ENCODE measurements around the gene ZNF500. TPM values are rescaled to one million over a fixed set of nuclear protein-coding genes. Genes with fewer than 3 reads are reported as not detected.

The ZNF500 gene
- total and polyA plus RNA-seq, 2 donors (not counting 1 experiment from before 2014, with no cell fraction given) = 12.0 to 26.5 TPM

- Mint-ChIP-seq H3K9me3 (ENCODE audit: insufficient read depth) (no peaks in the 10 kb centered on the region), H3K4me3 (no peak overlapping the region), H3K27ac (no peak overlapping the region), H3K27me3 (no peaks in the 10 kb centered on the region), H3K4me1 (peaks cover 12% of the 10 kb centered on the region)
- H4K20me1 ChIP-seq (ENCODE audit: control insufficient read depth, insufficient read depth, low read length, poor library complexity, severe bottlenecking) = no peaks in the 10 kb centered on the region
- H3K79me2 ChIP-seq (ENCODE audit: control insufficient read depth, insufficient read depth, low read length) = no peaks in the 10 kb centered on the region
- H3K9me3 ChIP-seq (ENCODE audit: control extremely low read depth in 1 of 3, control insufficient read depth in 2 of 3, insufficient read depth in 1 of 3, low read length in 2 of 3) = no peaks in the 10 kb centered on the region
- H3K4me3 ChIP-seq (ENCODE audit: control extremely low read depth in 1 of 5, extremely low read depth in 1 of 5, insufficient read depth in 1 of 5, low read depth in 2 of 5, low read length in 4 of 5) = no peak overlapping the region
- no peak overlapping the region for H3K27ac ChIP-seq (ENCODE audit: low read length in 2 of 2)
- peaks cover 2 to 28% of the 10 kb centered on the region in 2 experiments for H3K36me3 ChIP-seq (replicated peaks in 1 of 2; ENCODE audit: control extremely low read depth in 1 of 2, control insufficient read depth in 1 of 2, extremely low read depth in 1 of 2, insufficient read depth in 2 of 2, low read length in 1 of 2)
- no peak overlapping the region for H3K4me2 ChIP-seq (replicated peaks; ENCODE audit: low read depth, low read length, poor library complexity, severe bottlenecking)
- POLR2A ChIA-PET = interaction anchor here (0.7 kb wide), 1 partner anchor 235 kb away, joined by 6 read pairs; the partner anchor contains the start of gene SEC14L5
- intact Hi-C loops (cut with micrococcal nuclease) = no loop called here
- no peak for TF ChIP-seq EZH2 (IDR thresholded peaks at IDR 0.05; ENCODE audit: borderline replicate concordance, insufficient read depth, low read depth, low read length, poor library complexity, severe bottlenecking)
- ATAC-seq (ENCODE audit: low read depth) = no peak
- CTCF ChIA-PET = no interaction called here
- no peak for DNase-seq
- no peak overlapping the region for H2AFZ ChIP-seq (ENCODE audit: insufficient read depth, low read depth, low read length, poor library complexity, severe bottlenecking)
- H3K9ac ChIP-seq (ENCODE audit: low read length) = no peak overlapping the region
- no peaks in the 10 kb centered on the region for H3K27me3 ChIP-seq (replicated peaks in 1 of 4; ENCODE audit: control extremely low read depth in 1 of 4, control insufficient read depth in 3 of 4, insufficient read depth in 4 of 4, low read length in 3 of 4)
- WGBS (ENCODE audit: insufficient coverage) = 95% methylated on average over 6 of the region's 14 CpGs
- H3K4me1 ChIP-seq (ENCODE audit: control insufficient read depth in 2 of 2, insufficient read depth in 2 of 2, low read length in 2 of 2) = peaks cover 0 to 9% of the 10 kb centered on the region in 2 donors
Observed at GRCh38 chr16:4723071-4723767, 43.7 kb downstream of the ZNF500 start.

DNA sequence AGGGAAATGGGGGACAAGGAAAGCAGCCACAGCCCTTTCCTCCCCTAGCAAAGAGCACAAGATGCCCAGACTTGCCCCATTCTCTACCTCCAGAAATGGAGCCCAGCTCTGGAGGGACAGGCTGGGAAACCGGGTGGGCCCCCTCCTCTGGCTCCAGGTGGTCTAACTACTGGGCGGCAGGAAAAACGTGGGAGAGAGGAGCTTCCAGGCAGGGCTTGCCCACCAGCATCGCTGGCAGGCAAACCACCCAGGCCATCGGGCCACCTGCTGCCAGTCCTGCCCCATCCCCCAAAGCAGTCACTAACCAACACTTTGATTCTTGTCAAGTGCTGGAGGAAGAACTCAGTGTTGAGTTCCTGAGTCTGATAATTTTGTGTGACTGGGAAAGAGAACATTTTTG is 48.5 kb downstream of the ZNF500 start:
- CTCF ChIA-PET = no interaction called here

More for the DNA sequence above, 48.5 kb downstream of the ZNF500 start:
- TF ChIP-seq CTCF (IDR thresholded peaks at IDR 0.05) (no peak), EZH2 (IDR thresholded peaks at IDR 0.05; ENCODE audit: borderline replicate concordance, insufficient read depth, low read depth, low read length, poor library complexity, severe bottlenecking) (no peak)
- Histone ChIP-seq H3K27me3 (replicated peaks in 1 of 4; ENCODE audit: control extremely low read depth in 1 of 4, control insufficient read depth in 3 of 4, insufficient read depth in 4 of 4, low read length in 3 of 4) (no peaks in the 10 kb centered on the region), H2AFZ (ENCODE audit: insufficient read depth, low read depth, low read length, poor library complexity, severe bottlenecking) (no peak overlapping the region), H3K4me1 (ENCODE audit: control insufficient read depth in 2 of 2, insufficient read depth in 2 of 2, low read length in 2 of 2) (peaks cover 0 to 10% of the 10 kb centered on the region in 2 donors), H3K4me2 (replicated peaks; ENCODE audit: low read depth, low read length, poor library complexity, severe bottlenecking) (no peak overlapping the region), H3K4me3 (ENCODE audit: control extremely low read depth in 1 of 5, extremely low read depth in 1 of 5, insufficient read depth in 1 of 5, low read depth in 2 of 5, low read length in 4 of 5) (no peak overlapping the region), H4K20me1 (ENCODE audit: control insufficient read depth, insufficient read depth, low read length, poor library complexity, severe bottlenecking) (no peaks in the 10 kb centered on the region), H3K79me2 (ENCODE audit: control insufficient read depth, insufficient read depth, low read length) (no peaks in the 10 kb centered on the region), H3K9ac (ENCODE audit: low read length) (no peak overlapping the region), H3K36me3 (replicated peaks in 1 of 2; ENCODE audit: control extremely low read depth in 1 of 2, control insufficient read depth in 1 of 2, extremely low read depth in 1 of 2, insufficient read depth in 2 of 2, low read length in 1 of 2) (peaks cover 2 to 18% of the 10 kb centered on the region in 2 experiments), H3K9me3 (ENCODE audit: control extremely low read depth in 1 of 3, control insufficient read depth in 2 of 3, insufficient read depth in 1 of 3, low read length in 2 of 3) (no peaks in the 10 kb centered on the region), H3K27ac (ENCODE audit: low read length in 2 of 2) (peak overlapping the region in 1 of 2 donors; percentile 38)
- Mint-ChIP-seq H3K4me3 (no peak overlapping the region), H3K27me3 (no peaks in the 10 kb centered on the region), H3K4me1 (peaks cover 14% of the 10 kb centered on the region), H3K9me3 (ENCODE audit: insufficient read depth) (no peaks in the 10 kb centered on the region), H3K27ac (no peak overlapping the region)
- intact Hi-C loops (cut with micrococcal nuclease) = no loop called here
- no peak for DNase-seq
- no peak for ATAC-seq (ENCODE audit: low read depth)
- POLR2A ChIA-PET = no interaction called here
- WGBS (ENCODE audit: insufficient coverage) = 96% methylated on average over 5 of the region's 5 CpGs

All from B cell (primary cell).